A549 (cell line): ENCODE measurements around the gene RABGAP1L. TPM values are rescaled to one million over a fixed set of nuclear protein-coding genes. Genes with fewer than 3 reads are reported as not detected.

ENCODE experiments used
- ATAC-seq, 2 experiments: fragments of 200-7000 bp in 1 of 2; fragments of >200 bp in 1 of 2; cut with Nextera tagmentation in 1 of 2; cut with Tn5 transposase in 1 of 2; 3 replicates each; pipeline versions ENCODE4 v1.8.0 to v1.9.1; 2018 to 2020; ENCODE audit warnings: mild to moderate bottlenecking in 1 of 2, moderate library complexity in 1 of 2
- CTCF ChIA-PET: fragments of 300-600 bp; sonication (Branson Sonifier 250); formaldehyde crosslinking; extraction: SDS; loops from one replicate; lab custom pipeline; 2021; ENCODE audit warnings: antibody characterized with exemption, inconsistent platforms; lab: Yijun Ruan, JAX
- POLR2A ChIA-PET: fragments of 350-600 bp; formaldehyde crosslinking; extraction: SDS; loops from one replicate; lab custom pipeline; 2021; ENCODE audit warnings: antibody characterized with exemption, inconsistent platforms; lab: Yijun Ruan, JAX
- DNase-seq, 2 experiments: peaks; one replicate each; pipeline versions ENCODE4 v3.0.0 to v3.0.0-alpha.2; 2011 to 2016; ENCODE audit warnings: low read depth in 1 of 2, low spot score in 1 of 2
- FAIRE-seq: peaks from 2 replicates; lab custom pipeline; 2011; peaks lifted over from hg19 to GRCh38; lab: Jason Lieb, UNC
- H3K27ac ChIP-seq, 2 experiments: fragments of >200 bp; sonication (Bioruptor Twin); formaldehyde crosslinking; 3 replicates each; pipeline ENCODE4 v1.5.1; 2016 to 2017
- H3K4me1 ChIP-seq: fragments of >200 bp; sonication (Bioruptor Twin); formaldehyde crosslinking; 3 replicates; pipeline ENCODE4 v1.6.1; 2016
- H3K4me2 ChIP-seq: fragments of >200 bp; sonication (Bioruptor Twin); formaldehyde crosslinking; 3 replicates; pipeline ENCODE4 v1.6.1; 2016
- H3K4me3 ChIP-seq: fragments of >200 bp; sonication (Bioruptor Twin); formaldehyde crosslinking; 3 replicates; pipeline ENCODE4 v1.5.1; 2016
- H3K9me3 ChIP-seq: fragments of >200 bp; sonication (Bioruptor Twin); formaldehyde crosslinking; 3 replicates; pipeline ENCODE4 v1.6.1; 2016
- CHD2 ChIP-seq: fragments of 150-350 bp; IDR thresholded peaks from 2 replicates; pipeline ENCODE4 v1.6.1; 2014; ENCODE audit warnings: low read length; ENCODE audit not compliant: partially characterized antibody
- CHD4 ChIP-seq: fragments of 200-600 bp; sonication (generic); IDR thresholded peaks from 2 replicates; pipeline ENCODE4 v1.6.1; 2016; ENCODE audit warnings: antibody characterized with exemption, mild to moderate bottlenecking, borderline replicate concordance
- EHF ChIP-seq: fragments of 250-450 bp; sonication (Bioruptor Pico); IDR thresholded peaks from 2 replicates; pipeline ENCODE4 v1.5.0; 2020; ENCODE audit warnings: mild to moderate bottlenecking
- EP300 ChIP-seq, 2 experiments: fragments of >200 bp; sonication (Bioruptor Twin); formaldehyde crosslinking; IDR thresholded peaks; 2 replicates in 1 of 2; 3 replicates in 1 of 2; pipeline ENCODE4 v1.6.1; 2016 to 2017
- FOXS1 ChIP-seq: fragments of 250-450 bp; sonication (Bioruptor Pico); IDR thresholded peaks from 2 replicates; pipeline ENCODE4 v1.5.0; 2020; ENCODE audit warnings: mild to moderate bottlenecking, moderate library complexity
- GATA3 ChIP-seq: IDR thresholded peaks from 2 replicates; pipeline ENCODE4 v1.6.1; 2012; ENCODE audit warnings: borderline replicate concordance
- HOXA7 ChIP-seq: fragments of 250-450 bp; sonication (Bioruptor Pico); IDR thresholded peaks from 2 replicates; pipeline ENCODE4 v1.5.0; 2020; ENCODE audit warnings: mild to moderate bottlenecking, moderate library complexity
- JUN ChIP-seq, 2 experiments: fragments of >200 bp; sonication (Bioruptor Twin); formaldehyde crosslinking; IDR thresholded peaks; 2 replicates in 1 of 2; 3 replicates in 1 of 2; pipeline ENCODE4 v1.6.1; 2016 to 2017
- JUNB ChIP-seq: fragments of >200 bp; sonication (Bioruptor Twin); formaldehyde crosslinking; IDR thresholded peaks from 2 replicates; pipeline ENCODE4 v1.6.1; 2016
- KDM1A ChIP-seq: fragments of 200-600 bp; sonication (generic); IDR thresholded peaks from 2 replicates; pipeline ENCODE4 v1.6.1; 2016; ENCODE audit warnings: low read depth, mild to moderate bottlenecking
- MAFK ChIP-seq: fragments of 450-650 bp; IDR thresholded peaks from 2 replicates; pipeline ENCODE4 v1.6.1; 2014; ENCODE audit not compliant: partially characterized antibody
- MAZ ChIP-seq: fragments of 150-350 bp; IDR thresholded peaks from 2 replicates; pipeline ENCODE4 v1.6.1; 2014; ENCODE audit warnings: antibody characterized with exemption, low read depth, low read length, borderline replicate concordance
- POLR2A ChIP-seq: IDR thresholded peaks from 2 replicates; pipeline ENCODE4 v1.6.1; 2012; ENCODE audit warnings: mild to moderate bottlenecking, low read length
- RAD21 ChIP-seq, 2 experiments: fragments of >200 bp in 1 of 2; sonication (Bioruptor Twin) in 1 of 2; formaldehyde crosslinking in 1 of 2; IDR thresholded peaks in 1 of 2; conservative IDR thresholded peaks in 1 of 2; 2 replicates in 1 of 2; 3 replicates in 1 of 2; pipeline ENCODE4 v1.6.1; 2012 to 2018; ENCODE audit warnings: inconsistent platforms in 1 of 2
- RARB ChIP-seq: fragments of 250-450 bp; sonication (Bioruptor Pico); IDR thresholded peaks from 2 replicates; pipeline ENCODE4 v1.8.0; 2021; ENCODE audit warnings: mild to moderate bottlenecking, moderate library complexity
- RCOR1 ChIP-seq: fragments of 150-350 bp; IDR thresholded peaks from 2 replicates; pipeline ENCODE4 v1.6.1; 2014; ENCODE audit warnings: antibody characterized with exemption, low read length, low read depth
- RNF2 ChIP-seq: fragments of 200-600 bp; sonication (generic); IDR thresholded peaks from 2 replicates; pipeline ENCODE4 v1.6.1; 2016; ENCODE audit warnings: low read depth, mild to moderate bottlenecking, antibody characterized with exemption, moderate library complexity, borderline replicate concordance
- SREBF2 ChIP-seq: fragments of 450-650 bp; IDR thresholded peaks from 2 replicates; pipeline ENCODE4 v1.6.1; 2014; ENCODE audit warnings: mild to moderate bottlenecking, moderate library complexity
- TFCP2L1 ChIP-seq: fragments of 250-450 bp; sonication (Bioruptor Pico); IDR thresholded peaks from 2 replicates; pipeline ENCODE4 v1.5.0; 2021; ENCODE audit warnings: mild to moderate bottlenecking
- TP53 ChIP-seq: fragments of 250-450 bp; sonication (Bioruptor Pico); IDR thresholded peaks from 2 replicates; pipeline ENCODE4 v1.5.0; 2021; ENCODE audit warnings: mild to moderate bottlenecking, moderate library complexity
- ZC3H11A ChIP-seq: fragments of 450-650 bp; IDR thresholded peaks from 2 replicates; pipeline ENCODE4 v1.6.1; 2014; ENCODE audit warnings: antibody characterized with exemption, mild to moderate bottlenecking
- ZFP36 ChIP-seq: fragments of 450-650 bp; IDR thresholded peaks from 2 replicates; pipeline ENCODE4 v1.6.1; 2014; ENCODE audit warnings: borderline replicate concordance; ENCODE audit not compliant: partially characterized antibody
- ZNF302 ChIP-seq: fragments of 250-450 bp; sonication (Bioruptor Pico); IDR thresholded peaks from 2 replicates; pipeline ENCODE4 v1.9.0; 2021; ENCODE audit warnings: inconsistent platforms, mild to moderate bottlenecking, moderate library complexity
- ZSCAN20 ChIP-seq: fragments of 250-450 bp; sonication (Bioruptor Pico); IDR thresholded peaks from 2 replicates; pipeline ENCODE4 v1.8.0; 2022; ENCODE audit warnings: mild to moderate bottlenecking, moderate library complexity
- WGBS: methylation state at CpG from one replicate; pipeline ENCODE4 v1.1.6; 2017; ENCODE audit errors: missing lambda C conversion rate; 5-methylcytosine and 5-hydroxymethylcytosine counted together
- polyA plus RNA-seq, 4 experiments: library from polyadenylated mRNA; depleted of rRNA in 3 of 4; stranded (reverse); fragments of >200 nt; fragmentation: RNase III in 1 of 4; extraction: RNeasy Plus Mini Kit Qiagen cat#74134 plus additional on column Dnase treatment in 1 of 4; gene quantifications; 2 replicates in 3 of 4; 3 replicates in 1 of 4; pipeline ENCODE4 v1.2.3, GENCODE V29; 2011 to 2017
- TF ChIP-seq, protein P1 (sequence below): fragments of >200 bp; sonication (Bioruptor Twin); formaldehyde crosslinking; IDR thresholded peaks from 2 replicates; pipeline ENCODE4 v1.6.1; 2016
- TF ChIP-seq, protein P2 (sequence below): IDR thresholded peaks from 2 replicates; pipeline ENCODE4 v1.6.1; 2012
- TF ChIP-seq, protein P3 (sequence below): fragments of 200-600 bp; sonication (generic); IDR thresholded peaks from 2 replicates; pipeline ENCODE4 v1.6.1; 2016; ENCODE audit warnings: antibody characterized with exemption, mild to moderate bottlenecking, moderate library complexity
- TF ChIP-seq, protein P4 (sequence below): fragments of 250-450 bp; sonication (Bioruptor Pico); IDR thresholded peaks from 2 replicates; pipeline ENCODE4 v1.5.0; 2020; ENCODE audit warnings: low read depth, mild to moderate bottlenecking, moderate library complexity

RABGAP1L gene
- polyA plus RNA-seq, 2 of the 4 experiments (the other 2 are of a cell fraction) = 8.2 to 18.6 TPM

DNA sequence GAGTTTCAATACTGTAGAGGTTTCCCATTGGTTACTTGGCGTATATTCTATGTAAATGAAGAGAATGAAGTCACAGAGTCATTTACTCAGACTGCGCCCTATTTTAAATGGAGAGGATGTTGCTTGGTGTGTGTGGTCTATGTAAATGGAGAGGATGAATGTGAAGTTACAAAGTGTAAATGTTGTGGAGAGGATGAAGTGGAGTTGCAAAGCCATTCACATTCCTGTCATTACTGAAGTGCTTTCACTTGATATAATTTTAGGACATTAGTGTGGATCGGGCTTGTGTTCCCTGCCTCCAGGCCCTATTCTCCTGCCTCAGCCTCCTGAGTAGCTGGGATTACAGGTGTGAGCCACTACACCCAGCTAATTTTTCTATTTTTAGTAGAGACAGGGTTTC lies 741.0 kb downstream of the RABGAP1L start:
- DNase-seq = no peak
- H3K27ac ChIP-seq = no peak overlapping the region
- ATAC-seq = no peak
- no peak overlapping the region for H3K4me2 ChIP-seq
- H3K4me1 ChIP-seq = no peaks in the 10 kb centered on the region
- ChIA-PET POLR2A (no interaction called here), CTCF (interaction anchor here (0.9 kb wide), 1 partner anchor 8 kb away, joined by 6 read pairs; no protein-coding TSS in a partner anchor)
- no peaks in the 10 kb centered on the region; the same call in 2 of the 3 replicates for H3K9me3 ChIP-seq
- WGBS = 74% methylated on average over 3 of the region's 3 CpGs
- TF ChIP-seq POLR2A = no peak
- TF ChIP-seq RCOR1 = no peak
- no peak for TF ChIP-seq SREBF2
- no peak for TF ChIP-seq HOXA7
- TF ChIP-seq JUNB = no peak
- TF ChIP-seq EP300 (IDR thresholded peaks at IDR 0.05) = no peak
- TF ChIP-seq CHD2 = no peak
- TF ChIP-seq ZC3H11A = no peak
- TF ChIP-seq RAD21 (conservative IDR thresholded peaks at IDR 0.05 in 1 of 2, IDR thresholded peaks at IDR 0.05 in 1 of 2) = no peak
- TF ChIP-seq, protein P1, sequence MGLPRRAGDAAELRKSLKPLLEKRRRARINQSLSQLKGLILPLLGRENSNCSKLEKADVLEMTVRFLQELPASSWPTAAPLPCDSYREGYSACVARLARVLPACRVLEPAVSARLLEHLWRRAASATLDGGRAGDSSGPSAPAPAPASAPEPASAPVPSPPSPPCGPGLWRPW = no peak
- TF ChIP-seq TP53 = no peak
- TF ChIP-seq RNF2 = no peak
- TF ChIP-seq ZSCAN20 (CRISPR knock-in tag) = no peak
- TF ChIP-seq, protein P2, sequence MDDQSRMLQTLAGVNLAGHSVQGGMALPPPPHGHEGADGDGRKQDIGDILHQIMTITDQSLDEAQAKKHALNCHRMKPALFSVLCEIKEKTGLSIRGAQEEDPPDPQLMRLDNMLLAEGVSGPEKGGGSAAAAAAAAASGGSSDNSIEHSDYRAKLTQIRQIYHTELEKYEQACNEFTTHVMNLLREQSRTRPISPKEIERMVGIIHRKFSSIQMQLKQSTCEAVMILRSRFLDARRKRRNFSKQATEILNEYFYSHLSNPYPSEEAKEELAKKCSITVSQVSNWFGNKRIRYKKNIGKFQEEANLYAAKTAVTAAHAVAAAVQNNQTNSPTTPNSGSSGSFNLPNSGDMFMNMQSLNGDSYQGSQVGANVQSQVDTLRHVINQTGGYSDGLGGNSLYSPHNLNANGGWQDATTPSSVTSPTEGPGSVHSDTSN = no peak
- H3K4me3 ChIP-seq = no peak overlapping the region
- FAIRE-seq = no peak

DNA sequence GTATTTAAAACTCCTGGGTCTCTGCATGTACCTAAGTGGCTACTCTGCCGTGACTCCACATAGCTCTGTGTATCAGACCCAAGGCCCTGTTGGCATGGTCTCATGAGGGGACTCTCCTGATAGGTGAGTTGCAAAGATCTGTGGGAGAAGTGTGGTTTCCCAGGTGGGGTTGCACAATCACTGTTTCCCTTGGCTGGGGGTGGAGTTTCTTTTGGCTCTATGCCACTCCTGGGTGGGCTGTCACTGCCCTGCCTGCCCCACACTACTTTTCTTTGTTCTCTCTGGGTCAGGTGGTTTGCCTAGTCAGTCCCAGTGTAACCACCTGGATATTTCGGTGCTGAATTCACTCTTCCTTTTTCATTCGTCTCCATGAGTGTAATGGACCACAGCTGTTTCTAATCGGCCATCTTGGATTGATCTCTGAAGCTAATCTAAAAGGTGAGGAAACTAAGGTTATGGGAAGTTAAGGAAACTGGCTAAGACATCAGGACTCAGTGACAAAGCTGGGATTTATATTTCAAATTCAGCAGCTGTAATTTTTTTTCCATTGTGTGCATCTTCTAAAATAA lies 743.3 kb downstream of the RABGAP1L start:
- ChIA-PET POLR2A (no interaction called here), CTCF (no interaction called here)
- Histone ChIP-seq H3K9me3 (no peaks in the 10 kb centered on the region; the same call in 2 of the 3 replicates), H3K4me3 (no peak overlapping the region), H3K27ac (no peak overlapping the region), H3K4me1 (no peaks in the 10 kb centered on the region), H3K4me2 (no peak overlapping the region)
- FAIRE-seq (no peak), ATAC-seq (no peak), DNase-seq (no peak)
- TF ChIP-seq ZSCAN20 (CRISPR knock-in tag) = no peak
- TF ChIP-seq CHD4 = no peak
- 59% methylated on average over 4 of the region's 4 CpGs for WGBS

DNA sequence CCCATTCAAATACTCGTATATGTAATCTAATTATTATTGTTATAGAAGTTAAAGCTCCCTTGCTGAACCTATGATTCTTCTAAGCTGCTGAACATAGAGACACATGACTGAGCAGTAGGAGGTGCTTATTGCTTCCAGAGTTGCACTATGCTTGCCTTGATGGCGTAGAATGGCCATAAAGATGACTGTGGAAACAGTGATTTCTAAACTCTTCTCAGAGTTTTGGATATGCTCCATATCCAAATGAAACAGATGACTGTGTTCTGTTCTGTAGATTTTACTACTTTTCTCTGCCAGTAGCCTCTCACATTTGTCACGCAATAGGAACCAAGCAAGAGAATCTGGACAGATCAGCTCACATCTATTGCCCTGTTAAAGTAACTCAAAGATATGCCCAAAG lies 752.3 kb downstream of the RABGAP1L start:
- CTCF ChIA-PET = interaction anchor here (0.9 kb wide), 1 partner anchor 87 kb away, joined by 3 read pairs; no protein-coding TSS in a partner anchor
- TF ChIP-seq KDM1A = no peak
- no peak for TF ChIP-seq FOXS1
- no peak for TF ChIP-seq ZFP36
- no peak for TF ChIP-seq EHF
- TF ChIP-seq JUN (IDR thresholded peaks at IDR 0.05) = no peak
- TF ChIP-seq CHD4 = no peak
- no peak for TF ChIP-seq ZNF302 (CRISPR knock-in tag)
- TF ChIP-seq, protein P3, sequence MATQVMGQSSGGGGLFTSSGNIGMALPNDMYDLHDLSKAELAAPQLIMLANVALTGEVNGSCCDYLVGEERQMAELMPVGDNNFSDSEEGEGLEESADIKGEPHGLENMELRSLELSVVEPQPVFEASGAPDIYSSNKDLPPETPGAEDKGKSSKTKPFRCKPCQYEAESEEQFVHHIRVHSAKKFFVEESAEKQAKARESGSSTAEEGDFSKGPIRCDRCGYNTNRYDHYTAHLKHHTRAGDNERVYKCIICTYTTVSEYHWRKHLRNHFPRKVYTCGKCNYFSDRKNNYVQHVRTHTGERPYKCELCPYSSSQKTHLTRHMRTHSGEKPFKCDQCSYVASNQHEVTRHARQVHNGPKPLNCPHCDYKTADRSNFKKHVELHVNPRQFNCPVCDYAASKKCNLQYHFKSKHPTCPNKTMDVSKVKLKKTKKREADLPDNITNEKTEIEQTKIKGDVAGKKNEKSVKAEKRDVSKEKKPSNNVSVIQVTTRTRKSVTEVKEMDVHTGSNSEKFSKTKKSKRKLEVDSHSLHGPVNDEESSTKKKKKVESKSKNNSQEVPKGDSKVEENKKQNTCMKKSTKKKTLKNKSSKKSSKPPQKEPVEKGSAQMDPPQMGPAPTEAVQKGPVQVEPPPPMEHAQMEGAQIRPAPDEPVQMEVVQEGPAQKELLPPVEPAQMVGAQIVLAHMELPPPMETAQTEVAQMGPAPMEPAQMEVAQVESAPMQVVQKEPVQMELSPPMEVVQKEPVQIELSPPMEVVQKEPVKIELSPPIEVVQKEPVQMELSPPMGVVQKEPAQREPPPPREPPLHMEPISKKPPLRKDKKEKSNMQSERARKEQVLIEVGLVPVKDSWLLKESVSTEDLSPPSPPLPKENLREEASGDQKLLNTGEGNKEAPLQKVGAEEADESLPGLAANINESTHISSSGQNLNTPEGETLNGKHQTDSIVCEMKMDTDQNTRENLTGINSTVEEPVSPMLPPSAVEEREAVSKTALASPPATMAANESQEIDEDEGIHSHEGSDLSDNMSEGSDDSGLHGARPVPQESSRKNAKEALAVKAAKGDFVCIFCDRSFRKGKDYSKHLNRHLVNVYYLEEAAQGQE = no peak
- no peak for TF ChIP-seq EP300 (IDR thresholded peaks at IDR 0.05)
- no peak for TF ChIP-seq MAZ
- no peak for TF ChIP-seq RCOR1
- TF ChIP-seq, protein P4, sequence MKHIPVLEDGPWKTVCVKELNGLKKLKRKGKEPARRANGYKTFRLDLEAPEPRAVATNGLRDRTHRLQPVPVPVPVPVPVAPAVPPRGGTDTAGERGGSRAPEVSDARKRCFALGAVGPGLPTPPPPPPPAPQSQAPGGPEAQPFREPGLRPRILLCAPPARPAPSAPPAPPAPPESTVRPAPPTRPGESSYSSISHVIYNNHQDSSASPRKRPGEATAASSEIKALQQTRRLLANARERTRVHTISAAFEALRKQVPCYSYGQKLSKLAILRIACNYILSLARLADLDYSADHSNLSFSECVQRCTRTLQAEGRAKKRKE = no peak
- TF ChIP-seq GATA3 = no peak
- no peak for TF ChIP-seq TFCP2L1 (CRISPR knock-in tag)
- no peak for TF ChIP-seq RARB (CRISPR knock-in tag)
- no peak for TF ChIP-seq MAFK
- no peak for DNase-seq

More for the DNA sequence above, 752.3 kb downstream of the RABGAP1L start:
- Histone ChIP-seq H3K4me3 (no peak overlapping the region), H3K27ac (no peak overlapping the region), H3K4me1 (no peaks in the 10 kb centered on the region), H3K9me3 (no peaks in the 10 kb centered on the region), H3K4me2 (no peak overlapping the region)
- POLR2A ChIA-PET = no interaction called here
- ATAC-seq = no peak
- FAIRE-seq = no peak
- 69% methylated on average over 3 of the region's 3 CpGs for WGBS
